Fibroblast of upper back skin (primary cell): ENCODE results near the gene SKI.

Experiments
- DNase-seq: peaks from one replicate; pipeline ENCODE4 v3.0.0-alpha.2; 2013

Gene SKI

GRCh38 chr1:2194898-2195673, 33.0 kb upstream of the SKI start:
- peak; percentile 86 for DNase-seq

- no peak for DNase-seq
These were observed 32.3 kb upstream of the SKI start for GRCh38 chr1:2195785-2196184.

- no peak for DNase-seq
These were observed 31.0 kb upstream of the SKI start for GRCh38 chr1:2196901-2197638.

- DNase-seq = no peak
These were observed 30.4 kb upstream of the SKI start for GRCh38 chr1:2197707-2198165.

GRCh38 chr1:2198571-2198970, 29.5 kb upstream of the SKI start:
- no peak for DNase-seq

- DNase-seq = peak; percentile 92
These were observed 28.9 kb upstream of the SKI start for GRCh38 chr1:2199042-2199810.

GRCh38 chr1:2200308-2200943, 27.7 kb upstream of the SKI start:
- no peak for DNase-seq

GRCh38 chr1:2201062-2201461, 27.1 kb upstream of the SKI start:
- DNase-seq = no peak

- no peak for DNase-seq
These were observed 26.0 kb upstream of the SKI start for GRCh38 chr1:2202008-2202575.

- no peak for DNase-seq
These were observed 25.1 kb upstream of the SKI start for GRCh38 chr1:2202843-2203601.

- DNase-seq = no peak
These were observed 24.3 kb upstream of the SKI start for GRCh38 chr1:2203671-2204414.

- peak; percentile 77 for DNase-seq
These were observed 23.5 kb upstream of the SKI start for GRCh38 chr1:2204415-2205190.

GRCh38 chr1:2205191-2205952, 22.7 kb upstream of the SKI start:
- peak; percentile 94 for DNase-seq

GRCh38 chr1:2206813-2207487, 21.2 kb upstream of the SKI start:
- DNase-seq = no peak

GRCh38 chr1:2208309-2209239, 19.5 kb upstream of the SKI start:
- DNase-seq = peak; percentile 76

GRCh38 chr1:2209400-2210083, 18.6 kb upstream of the SKI start:
- DNase-seq = no peak

GRCh38 chr1:2210084-2210653, 17.9 kb upstream of the SKI start:
- DNase-seq = no peak
